GM18868 (cell line): ENCODE data around the gene PDX1.

Experiments
- ATAC-seq: cut with Tn5 transposase; IDR thresholded peaks from one replicate; pipeline ENCODE4 v1.9.1; 2021; ENCODE audit warnings: mild to moderate bottlenecking, moderate library complexity; ENCODE audit not compliant: unreplicated experiment

Gene PDX1

DNA sequence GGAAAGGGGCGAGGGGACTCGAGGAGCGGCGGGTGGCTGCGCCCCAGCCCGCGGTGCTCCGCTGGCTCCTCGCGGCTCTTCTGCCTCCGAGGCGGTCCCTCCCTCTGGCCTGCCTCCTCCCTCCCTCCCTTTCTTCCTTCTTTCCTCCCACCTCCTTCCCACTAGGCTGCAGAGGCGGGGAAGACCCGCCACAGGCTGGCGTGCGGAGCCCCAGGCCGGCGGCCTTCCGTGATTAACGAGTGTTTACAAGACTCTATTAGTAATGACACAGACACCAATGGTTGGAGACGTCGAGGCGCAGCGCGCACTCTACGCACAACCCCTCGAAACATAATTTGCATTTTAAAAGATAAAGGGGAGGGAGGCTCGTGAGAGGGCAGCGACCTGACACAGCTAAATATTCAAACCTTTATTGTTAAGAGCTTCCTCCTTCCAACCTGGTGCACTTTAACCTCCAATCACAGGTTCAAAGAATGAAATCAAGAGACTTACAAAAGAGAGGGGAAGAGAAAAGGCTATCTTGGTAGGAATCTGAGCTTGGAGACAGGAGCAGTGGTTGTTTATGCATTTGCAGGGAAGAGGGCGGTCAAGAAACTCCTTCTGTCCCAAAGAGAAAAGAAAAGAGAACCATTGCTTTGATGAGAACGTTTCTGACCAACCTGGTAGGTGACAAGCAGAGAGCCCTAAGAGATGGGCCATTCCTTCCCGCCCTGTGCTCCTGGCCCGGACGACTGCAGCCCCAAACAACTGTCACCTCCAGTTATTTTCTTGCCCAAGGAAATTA lies 49.5 kb downstream of the PDX1 start, which contains the start of gene CDX2:
Gene CDX2, minus strand, starts transcription at position 234 of the 784 bp plus-strand sequence. CDS start 309 bp downstream, outside the sequence.
- ATAC-seq, result no peak

DNA sequence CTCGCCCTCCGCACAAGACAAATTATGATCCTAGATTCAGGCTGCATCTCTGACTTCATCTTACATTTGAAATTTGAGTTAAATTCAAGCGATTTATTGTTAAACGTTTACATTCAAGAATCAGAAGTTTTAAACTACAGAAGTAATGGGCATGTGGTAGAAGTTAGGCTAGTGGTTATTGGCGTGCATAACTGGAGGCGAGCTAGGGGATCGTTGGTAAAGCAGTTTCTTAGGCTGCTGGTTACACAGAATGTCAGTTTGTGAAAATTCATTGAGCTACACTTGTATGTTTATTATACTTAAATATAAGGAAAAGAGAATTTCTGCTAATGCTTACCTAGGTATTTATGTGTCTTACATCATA lies 50.0 kb downstream of the PDX1 start:
- no peak for ATAC-seq

DNA sequence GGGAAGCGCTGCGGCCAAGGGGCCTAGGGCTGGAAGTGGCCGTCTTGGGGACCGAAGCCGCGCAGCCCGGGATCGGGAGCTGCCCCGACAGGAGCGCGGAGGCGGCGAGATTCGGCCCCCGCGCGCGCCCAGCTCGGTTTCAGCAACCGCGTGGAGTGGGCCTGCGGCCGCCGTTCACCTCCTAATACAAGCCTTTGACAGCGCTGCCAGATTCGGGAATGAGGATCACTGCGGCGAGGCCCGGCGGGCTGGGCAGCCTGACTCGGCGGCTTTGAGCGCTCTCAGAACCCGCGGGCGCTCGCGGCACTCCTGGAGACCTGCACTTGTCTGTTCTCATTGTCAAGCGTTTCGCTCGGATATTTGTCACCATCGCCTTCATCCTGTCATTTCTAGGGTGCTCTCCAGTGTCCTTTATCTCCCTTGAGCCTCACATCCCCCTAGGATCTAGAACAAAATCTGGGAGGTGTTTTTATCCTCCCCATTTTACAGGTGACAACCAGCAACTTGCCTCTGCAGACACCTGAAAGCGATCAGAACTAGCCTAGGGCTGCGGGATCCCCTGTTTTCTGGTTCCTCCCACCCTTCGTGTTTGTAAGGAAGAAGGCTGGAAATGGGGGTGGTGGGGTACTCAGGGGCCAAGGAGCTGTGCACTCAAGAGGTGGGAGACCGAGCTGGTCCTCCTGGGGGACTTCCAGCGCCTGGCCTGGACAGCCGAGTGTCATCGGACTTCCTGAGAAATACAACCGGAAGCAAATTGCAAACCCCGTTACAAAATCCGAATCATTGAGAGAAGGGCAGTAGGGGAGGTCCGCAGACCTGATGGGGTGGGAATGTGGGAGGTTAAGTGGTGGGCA lies 50.8 kb downstream of the PDX1 start:
- no peak for ATAC-seq

DNA sequence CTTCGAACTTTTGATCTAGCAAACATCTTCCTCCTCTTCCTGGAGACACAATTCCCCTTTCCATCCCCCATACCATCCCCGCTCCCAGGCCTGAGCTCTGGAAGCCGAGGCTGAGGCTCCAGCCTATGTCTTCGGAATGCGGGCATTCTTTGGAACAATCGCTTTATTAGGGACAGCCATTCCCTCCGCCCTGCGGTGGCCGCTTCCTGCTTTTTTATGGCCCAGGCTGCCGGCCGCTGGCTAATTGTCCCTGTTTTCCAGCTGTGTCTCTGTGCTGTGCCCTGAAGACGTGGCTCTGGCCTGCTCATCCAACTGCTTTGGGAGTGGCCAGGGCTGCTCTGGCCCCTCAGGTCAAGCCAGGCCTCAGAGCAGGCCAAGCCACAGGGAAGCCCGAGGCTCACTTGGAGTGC lies 51.4 kb downstream of the PDX1 start:
- no peak for ATAC-seq

DNA sequence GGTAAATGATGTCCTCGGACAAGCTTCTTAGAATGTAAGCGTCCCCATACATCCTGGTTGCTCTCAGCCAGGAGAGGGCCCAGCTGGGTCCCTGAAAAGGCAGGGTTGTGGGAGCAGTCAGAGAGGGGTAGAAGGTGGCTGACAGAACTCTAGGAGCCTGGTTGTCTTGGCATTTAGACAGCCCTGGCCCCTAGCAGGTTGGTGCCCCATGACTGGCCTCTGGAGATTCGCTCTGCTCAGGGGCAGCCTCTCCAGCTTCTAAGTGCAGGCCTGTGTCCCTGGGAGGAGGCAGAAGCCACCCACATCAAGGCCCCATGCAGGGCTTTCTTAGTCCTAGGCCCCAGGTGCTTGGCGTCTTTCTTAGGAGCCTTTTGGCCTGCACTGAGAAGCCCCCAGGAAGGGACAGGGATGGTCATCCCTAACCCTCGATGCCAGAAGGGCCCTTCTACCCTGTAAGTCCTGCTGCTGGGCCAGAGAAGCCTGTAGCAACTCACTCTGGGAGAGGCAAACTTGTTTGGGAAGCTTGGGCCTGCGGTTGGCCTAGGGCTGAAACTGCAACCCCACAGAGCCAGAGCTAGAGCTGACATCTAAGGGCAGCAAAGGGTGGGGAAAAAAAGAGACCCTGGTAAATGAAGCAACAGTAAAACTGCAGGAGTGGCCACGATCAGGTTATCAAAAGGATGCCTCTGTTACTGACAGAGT lies 52.1 kb downstream of the PDX1 start:
- ATAC-seq, result no peak

GRCh38 chr13:27972478-27972820 lies 52.6 kb downstream of the PDX1 start:
- no peak for ATAC-seq

DNA sequence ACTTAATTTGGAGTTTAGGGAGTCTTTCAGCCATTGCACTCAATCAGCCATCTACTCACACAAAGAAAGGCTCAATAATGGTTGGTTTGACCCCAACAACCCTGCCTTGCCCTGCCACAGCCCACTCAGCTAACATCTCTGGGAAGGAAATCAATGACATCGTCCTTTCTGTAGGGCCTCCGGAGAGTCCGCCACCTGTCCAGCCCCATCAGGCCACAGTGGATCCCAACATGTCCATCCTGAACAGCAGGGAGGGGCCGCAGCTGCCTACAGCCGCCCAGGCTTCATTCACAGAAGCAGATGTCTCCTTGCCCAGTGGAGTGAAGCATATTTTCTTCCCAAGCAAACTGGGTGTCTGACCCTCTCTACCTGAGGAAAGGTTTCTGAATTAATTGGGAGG lies 53.5 kb downstream of the PDX1 start:
- no peak for ATAC-seq

DNA sequence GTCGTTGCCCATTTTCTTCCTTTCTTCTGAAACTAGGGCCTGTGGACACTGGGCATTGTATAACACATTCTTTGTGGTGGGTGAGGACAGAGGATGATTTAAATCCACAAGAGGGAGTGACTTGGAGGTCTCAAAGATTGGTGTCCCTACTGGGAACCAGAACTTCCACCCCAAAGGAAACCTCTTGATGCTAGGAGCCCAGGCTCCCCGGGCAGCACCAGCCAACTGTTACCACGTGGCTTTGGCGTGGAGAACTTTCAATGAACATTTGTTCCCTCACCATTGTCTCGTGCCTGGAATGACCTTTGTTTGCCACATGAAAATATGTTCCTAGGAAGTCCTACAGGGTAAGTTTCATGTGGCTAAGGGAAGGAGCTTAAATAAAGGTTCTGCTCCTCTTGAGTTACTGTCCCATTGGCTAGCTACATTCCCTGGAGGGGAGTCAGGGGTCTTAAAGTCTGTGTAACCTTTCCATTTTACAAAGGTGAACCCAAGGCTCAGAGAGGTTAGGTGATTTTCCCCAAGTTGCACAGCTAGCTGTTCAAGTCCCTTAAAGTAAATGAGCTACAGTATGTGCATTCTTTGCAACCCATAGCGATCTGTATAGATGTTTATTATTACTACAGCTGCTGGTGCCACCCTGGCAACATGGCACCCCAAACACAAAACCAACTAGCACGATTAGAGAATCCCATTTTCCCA lies 54.3 kb downstream of the PDX1 start:
- ATAC-seq, result no peak
